Lung (tissue), 12 donors: ENCODE data around the gene NOP9. TPM values are rescaled to one million over a fixed set of nuclear protein-coding genes. Genes with fewer than 3 reads are reported as not detected.

Experiments
- ATAC-seq: fragments of 200-7000 bp; cut with Tn5 transposase; one replicate; pipeline ENCODE4 v1.9.1; 2020; ENCODE audit warnings: moderate number of reproducible peaks; ENCODE audit not compliant: insufficient read depth, low FRiP score
- DNase-seq, 3 donors: peaks; one replicate each; pipeline ENCODE4 v3.0.0-alpha.2; 2013 to 2017
- H3K27ac ChIP-seq, 2 donors: one replicate each; pipeline ENCODE4 v1.5.1; 2013; ENCODE audit warnings: mild to moderate bottlenecking in 2 of 2, moderate library complexity in 2 of 2, control low read depth in 1 of 2, inconsistent platforms in 1 of 2, low read depth in 1 of 2, low read length in 1 of 2
- H3K27me3 ChIP-seq, 3 donors: one replicate each; pipeline ENCODE4 v1.5.1; 2013; ENCODE audit warnings: low read length in 2 of 3; ENCODE audit not compliant: control insufficient read depth in 3 of 3, insufficient read depth in 3 of 3
- H3K36me3 ChIP-seq, 4 donors: one replicate each; pipeline ENCODE4 v1.5.1; 2013; ENCODE audit warnings: low read length in 4 of 4, mild to moderate bottlenecking in 1 of 4, moderate library complexity in 1 of 4; ENCODE audit not compliant: control insufficient read depth in 4 of 4, insufficient read depth in 4 of 4
- H3K4me1 ChIP-seq, 5 donors: one replicate each; pipeline ENCODE4 v1.5.1; 2013; ENCODE audit warnings: low read length in 5 of 5, mild to moderate bottlenecking in 2 of 5, moderate library complexity in 1 of 5; ENCODE audit not compliant: control insufficient read depth in 5 of 5, insufficient read depth in 5 of 5
- H3K4me3 ChIP-seq: one replicate; pipeline ENCODE4 v1.5.1; 2013; ENCODE audit warnings: mild to moderate bottlenecking, control low read depth, moderate library complexity
- H3K9ac ChIP-seq, 2 donors: one replicate each; pipeline ENCODE4 v1.5.1; 2013; ENCODE audit warnings: low read length in 2 of 2, control low read depth in 1 of 2; ENCODE audit not compliant: insufficient read depth in 1 of 2
- H3K9me3 ChIP-seq, 4 donors: one replicate each; pipeline ENCODE4 v1.5.1; 2013; ENCODE audit warnings: low read length in 3 of 4, mild to moderate bottlenecking in 1 of 4, moderate library complexity in 1 of 4; ENCODE audit not compliant: control insufficient read depth in 4 of 4, insufficient read depth in 3 of 4
- WGBS, 2 donors: extraction: QIAGEN DNeasy Blood & Tissue Kit; methylation state at CpG; one replicate each; pipeline ENCODE4 v1.1.7; 2013; 5-methylcytosine and 5-hydroxymethylcytosine counted together
- polyA plus RNA-seq, 2 donors: library from polyadenylated mRNA; stranded (reverse); fragments of 200-250 nt; gene quantifications; one replicate each; pipeline ENCODE4 v1.2.1, GENCODE V29; 2013
- total RNA-seq, 2 donors: library from RNA; depleted of rRNA in 1 of 2; stranded (reverse); fragments of >200 nt in 1 of 2; gene quantifications; one replicate each; pipeline ENCODE4 v1.2.1, GENCODE V29; 2014 to 2021
- TF ChIP-seq, protein P1 (sequence below): IDR thresholded peaks from 2 replicates; pipeline ENCODE4 v1.5.1; 2012; ENCODE audit warnings: mild to moderate bottlenecking; ENCODE audit errors: control extremely low read depth, extremely low read depth
- donor health status: control.
- donor health status: control.
- donor health status: Bipolar disorder and iron deficiency.
- donor health status: healthy.
- donor health status: DM: yes; HTN: yes; CAD: no.

Gene NOP9
- total and polyA plus RNA-seq, 4 donors: 12.1 to 25.9 (median 13.8) TPM

GRCh38 chr14:24260026-24260779 lies 39.4 kb upstream of the NOP9 start:
- Histone ChIP-seq H3K9ac (no peak overlapping the region), H3K4me1 (peaks cover 0 to 11% (median 7%) of the 10 kb centered on the region in 5 donors), H3K36me3 (peaks cover 0 to 2% (median 0%) of the 10 kb centered on the region in 4 donors), H3K27me3 (no peaks in the 10 kb centered on the region), H3K9me3 (no peaks in the 10 kb centered on the region), H3K4me3 (no peak overlapping the region), H3K27ac (peak overlapping the region in 1 of 2 donors; percentile 22)
- DNase-seq (peak in 1 of 3 donors; percentile 16), ATAC-seq (no peak)
- 87 to 95% methylated on average over 16 of the region's 16 CpGs for WGBS, 2 donors
- TF ChIP-seq, protein P1, sequence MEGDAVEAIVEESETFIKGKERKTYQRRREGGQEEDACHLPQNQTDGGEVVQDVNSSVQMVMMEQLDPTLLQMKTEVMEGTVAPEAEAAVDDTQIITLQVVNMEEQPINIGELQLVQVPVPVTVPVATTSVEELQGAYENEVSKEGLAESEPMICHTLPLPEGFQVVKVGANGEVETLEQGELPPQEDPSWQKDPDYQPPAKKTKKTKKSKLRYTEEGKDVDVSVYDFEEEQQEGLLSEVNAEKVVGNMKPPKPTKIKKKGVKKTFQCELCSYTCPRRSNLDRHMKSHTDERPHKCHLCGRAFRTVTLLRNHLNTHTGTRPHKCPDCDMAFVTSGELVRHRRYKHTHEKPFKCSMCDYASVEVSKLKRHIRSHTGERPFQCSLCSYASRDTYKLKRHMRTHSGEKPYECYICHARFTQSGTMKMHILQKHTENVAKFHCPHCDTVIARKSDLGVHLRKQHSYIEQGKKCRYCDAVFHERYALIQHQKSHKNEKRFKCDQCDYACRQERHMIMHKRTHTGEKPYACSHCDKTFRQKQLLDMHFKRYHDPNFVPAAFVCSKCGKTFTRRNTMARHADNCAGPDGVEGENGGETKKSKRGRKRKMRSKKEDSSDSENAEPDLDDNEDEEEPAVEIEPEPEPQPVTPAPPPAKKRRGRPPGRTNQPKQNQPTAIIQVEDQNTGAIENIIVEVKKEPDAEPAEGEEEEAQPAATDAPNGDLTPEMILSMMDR: no peak

- Histone ChIP-seq H3K4me1 (peaks cover 0 to 11% (median 7%) of the 10 kb centered on the region in 5 donors), H3K9ac (no peak overlapping the region), H3K36me3 (peaks cover 0 to 3% (median 0%) of the 10 kb centered on the region in 4 donors), H3K27me3 (no peaks in the 10 kb centered on the region), H3K27ac (no peak overlapping the region), H3K4me3 (no peak overlapping the region), H3K9me3 (no peaks in the 10 kb centered on the region)
- no peak for DNase-seq
- 91 to 94% methylated on average over 4 of the region's 4 CpGs for WGBS, 2 donors
- TF ChIP-seq, protein P1: no peak
- no peak for ATAC-seq
These were observed 38.9 kb upstream of the NOP9 start for GRCh38 chr14:24260780-24261157.

- peaks cover 0 to 9% (median 0%) of the 10 kb centered on the region in 4 donors for H3K36me3 ChIP-seq
- DNase-seq (no peak), ATAC-seq (no peak)
- TF ChIP-seq, protein P1: no peak
- 92 to 93% methylated on average over 20 of the region's 20 CpGs for WGBS, 2 donors
- H3K9me3 ChIP-seq: no peaks in the 10 kb centered on the region
- no peak overlapping the region for H3K27ac ChIP-seq
- no peak overlapping the region for H3K4me3 ChIP-seq
- H3K9ac ChIP-seq: no peak overlapping the region
- no peaks in the 10 kb centered on the region for H3K27me3 ChIP-seq
- H3K4me1 ChIP-seq: peaks cover 0 to 11% (median 7%) of the 10 kb centered on the region in 5 donors
These were observed 38.2 kb upstream of the NOP9 start for GRCh38 chr14:24261256-24261968.
